Measurements from ENCODE around the gene ITSN1.

GRCh38 chr21:33751533-33751932 is 109.2 kb downstream of the ITSN1 start:
- TF ChIP-seq MAX (IDR thresholded peaks at IDR 0.05) (no peak), EP300 (IDR thresholded peaks at IDR 0.05; ENCODE audit: borderline replicate concordance) (no peak), NFIC (IDR thresholded peaks at IDR 0.05) (no peak), REST (IDR thresholded peaks at IDR 0.05; ENCODE audit: low read depth) (no peak), TAF1 (IDR thresholded peaks at IDR 0.05; ENCODE audit: low read depth) (no peak)

All from Ishikawa (cell line).